OCI-LY7 (cell line): ENCODE results near the gene STN1. TPM values are rescaled to one million over a fixed set of nuclear protein-coding genes. Genes with fewer than 3 reads are reported as not detected.

ENCODE experiments used
- BruUV-seq: library from RNA; stranded (reverse); fragments of 400-500 nt; replicated peaks from 2 replicates; lab custom pipeline; 2021; lab: Mats Ljungman, UMichigan
- CTCF ChIA-PET: fragments of 300-600 bp; sonication (Branson Sonifier 250); formaldehyde crosslinking; loops from one replicate; lab custom pipeline; 2022; ENCODE audit warnings: antibody characterized with exemption; ENCODE audit not compliant: unreplicated experiment; lab: Charles Lee
- POLR2A ChIA-PET: fragments of 300-600 bp; sonication (Branson Sonifier 250); formaldehyde crosslinking; loops from one replicate; lab custom pipeline; 2022; ENCODE audit warnings: antibody characterized with exemption; lab: Charles Lee
- DNase-seq: peaks from one replicate; pipeline ENCODE4 v3.0.0-alpha.2; 2015; ENCODE audit warnings: low spot score
- H2AFZ ChIP-seq: fragments of 200-600 bp; sonication (generic), shearing (Covaris generic); 2 replicates; pipeline ENCODE4 v1.6.1; 2014; ENCODE audit warnings: mild to moderate bottlenecking, antibody characterized with exemption, low read length, moderate library complexity
- H3K27ac ChIP-seq: fragments of 200-600 bp; sonication (generic); 2 replicates; pipeline ENCODE4 v1.5.1; 2014; ENCODE audit warnings: mixed run types, low read depth, mild to moderate bottlenecking, moderate library complexity, low read length, inconsistent platforms; ENCODE audit not compliant: poor library complexity, severe bottlenecking
- H3K36me3 ChIP-seq: fragments of 200-600 bp; sonication (generic); 2 replicates; pipeline ENCODE4 v1.6.1; 2014; ENCODE audit warnings: mild to moderate bottlenecking, antibody characterized with exemption, low read length, moderate library complexity, mixed read lengths; ENCODE audit not compliant: insufficient read depth
- H3K4me1 ChIP-seq: fragments of 200-600 bp; sonication (generic); 2 replicates; pipeline ENCODE4 v1.5.1; 2014; ENCODE audit warnings: mild to moderate bottlenecking, low read length; ENCODE audit not compliant: insufficient read depth, poor library complexity, severe bottlenecking
- H3K4me2 ChIP-seq: fragments of 200-600 bp; sonication (generic); 2 replicates; pipeline ENCODE4 v1.6.1; 2014; ENCODE audit warnings: mild to moderate bottlenecking, low read length
- H3K4me3 ChIP-seq: fragments of 200-600 bp; sonication (generic); 2 replicates; pipeline ENCODE4 v1.5.1; 2014; ENCODE audit warnings: mild to moderate bottlenecking, low read depth, low read length; ENCODE audit not compliant: poor library complexity, severe bottlenecking
- H3K79me2 ChIP-seq: fragments of 200-600 bp; sonication (generic); 2 replicates; pipeline ENCODE4 v1.6.1; 2016; ENCODE audit warnings: low read depth, mild to moderate bottlenecking, low read length, moderate library complexity, mixed read lengths; ENCODE audit not compliant: insufficient read depth
- H3K9me2 ChIP-seq: fragments of 200-600 bp; sonication (generic); 2 replicates; pipeline ENCODE4 v1.6.1; 2016; ENCODE audit warnings: mild to moderate bottlenecking, low read length, mixed read lengths; ENCODE audit not compliant: insufficient read depth
- H3K9me3 ChIP-seq: fragments of 200-600 bp; sonication (generic); 2 replicates; pipeline ENCODE4 v1.6.1; 2014; ENCODE audit warnings: mild to moderate bottlenecking, mixed run types, low read length, mixed read lengths
- H4K20me1 ChIP-seq: fragments of 200-600 bp; sonication (generic); 2 replicates; pipeline ENCODE4 v1.6.1; 2014; ENCODE audit warnings: mild to moderate bottlenecking, antibody characterized with exemption, low read length, moderate library complexity, mixed read lengths; ENCODE audit not compliant: insufficient read depth
- EZH2phosphoT487 ChIP-seq: fragments of 200-600 bp; sonication (generic); IDR thresholded peaks from 2 replicates; pipeline ENCODE4 v1.6.1; 2018; ENCODE audit warnings: low read depth, borderline replicate concordance, mild to moderate bottlenecking, mixed run types, antibody characterized with exemption, low read length, moderate library complexity, mixed read lengths
- intact Hi-C: fragments of 100-400 bp; cut with micrococcal nuclease; formaldehyde crosslinking; loops from one replicate; pipeline ENCODE4 v1.10.0; 2022; ENCODE audit not compliant: unreplicated experiment
- total RNA-seq, 2 experiments: library from RNA; depleted of rRNA in 1 of 2; stranded (reverse); fragments of >200 nt in 1 of 2; shearing (Covaris generic) in 1 of 2; gene quantifications; 2 replicates each; pipeline ENCODE4 v1.2.3, GENCODE V29; 2014 to 2022
- TF ChIP-seq, protein P1 (sequence below): fragments of 200-600 bp; sonication (generic); conservative IDR thresholded peaks from 2 replicates; pipeline ENCODE4 v1.5.1; 2014; ENCODE audit warnings: mild to moderate bottlenecking, antibody characterized with exemption, low read length, moderate library complexity, mixed read lengths

STN1 gene
- total RNA-seq, 2 experiments from 2014 or later: 19.5 to 24.5 TPM

DNA sequence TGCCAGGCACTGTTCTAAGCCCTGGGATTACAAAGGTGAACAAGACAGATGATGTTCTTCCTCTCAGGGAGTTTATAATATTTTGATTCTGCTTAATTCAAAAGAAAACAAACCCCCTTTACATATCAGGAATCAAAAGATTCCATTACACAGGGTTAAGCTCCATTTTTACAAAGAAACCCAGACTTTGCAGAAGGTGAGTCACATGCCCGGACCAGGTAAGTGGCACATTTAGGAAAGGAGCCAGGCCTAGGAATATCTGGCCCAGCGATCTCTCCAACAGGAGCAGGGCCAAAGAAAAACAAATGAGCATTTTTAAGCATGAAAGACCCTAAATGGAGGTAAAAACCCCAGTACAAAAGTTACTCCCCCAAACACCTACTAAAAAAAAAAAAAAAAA, 1.1 kb downstream of the STN1 start:
- H3K27ac ChIP-seq: no peak overlapping the region
- intact Hi-C loops: loop anchor here (10.0 kb wide), 1 partner anchor 428 kb away; no protein-coding TSS in a partner anchor
- POLR2A ChIA-PET: interaction anchor here (0.6 to 1.7 kb wide), 7 partner anchors 49 to 529 kb away, joined by 3 to 11 read pairs (median 5); partner anchors contain the start of gene SFR1

DNA sequence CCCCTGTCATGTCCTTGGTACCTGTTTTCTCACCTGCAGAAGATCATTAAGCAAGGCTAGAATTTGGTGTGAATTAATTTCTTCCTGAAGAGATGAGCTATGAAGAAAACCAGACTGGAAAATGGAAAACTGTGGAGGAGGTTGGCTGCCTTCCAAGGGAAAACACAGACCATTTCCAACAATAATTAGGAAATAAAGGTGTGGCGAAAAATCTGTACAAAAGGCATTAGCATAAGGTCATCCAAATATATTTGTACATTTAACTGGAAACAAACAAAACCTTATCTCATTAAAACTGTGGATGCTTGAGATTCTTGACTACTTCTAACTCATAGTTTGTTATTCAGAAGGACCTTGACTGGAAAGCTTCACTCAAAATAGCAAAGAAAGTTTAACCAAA, 1.7 kb downstream of the STN1 start:
- ChIA-PET CTCF (interaction anchor here (1.2 kb wide), 1 partner anchor 54 kb away, joined by 3 read pairs; no protein-coding TSS in a partner anchor), POLR2A (interaction anchor here (0.6 to 1.7 kb wide), 2 partner anchors 206 to 207 kb away, joined by 3 to 6 read pairs; partner anchors contain the start of gene SFR1)
- intact Hi-C loops: loop anchor here (10.0 kb wide), 1 partner anchor 429 kb away; no protein-coding TSS in a partner anchor
- Histone ChIP-seq H3K4me3 (peak overlapping the region; percentile 75), H3K4me1 (peaks cover 31% of the 10 kb centered on the region), H4K20me1 (no peaks in the 10 kb centered on the region), H3K4me2 (peak overlapping the region; percentile 99), H2AFZ (no peak overlapping the region), H3K79me2 (peaks cover 15% of the 10 kb centered on the region; the same call in 1 of the 2 replicates), H3K27ac (no peak overlapping the region), H3K36me3 (peaks cover 18% of the 10 kb centered on the region), H3K9me2 (no peaks in the 10 kb centered on the region), H3K9me3 (peaks cover 15% of the 10 kb centered on the region)
- TF ChIP-seq EZH2phosphoT487: no peak
- TF ChIP-seq, protein P1, sequence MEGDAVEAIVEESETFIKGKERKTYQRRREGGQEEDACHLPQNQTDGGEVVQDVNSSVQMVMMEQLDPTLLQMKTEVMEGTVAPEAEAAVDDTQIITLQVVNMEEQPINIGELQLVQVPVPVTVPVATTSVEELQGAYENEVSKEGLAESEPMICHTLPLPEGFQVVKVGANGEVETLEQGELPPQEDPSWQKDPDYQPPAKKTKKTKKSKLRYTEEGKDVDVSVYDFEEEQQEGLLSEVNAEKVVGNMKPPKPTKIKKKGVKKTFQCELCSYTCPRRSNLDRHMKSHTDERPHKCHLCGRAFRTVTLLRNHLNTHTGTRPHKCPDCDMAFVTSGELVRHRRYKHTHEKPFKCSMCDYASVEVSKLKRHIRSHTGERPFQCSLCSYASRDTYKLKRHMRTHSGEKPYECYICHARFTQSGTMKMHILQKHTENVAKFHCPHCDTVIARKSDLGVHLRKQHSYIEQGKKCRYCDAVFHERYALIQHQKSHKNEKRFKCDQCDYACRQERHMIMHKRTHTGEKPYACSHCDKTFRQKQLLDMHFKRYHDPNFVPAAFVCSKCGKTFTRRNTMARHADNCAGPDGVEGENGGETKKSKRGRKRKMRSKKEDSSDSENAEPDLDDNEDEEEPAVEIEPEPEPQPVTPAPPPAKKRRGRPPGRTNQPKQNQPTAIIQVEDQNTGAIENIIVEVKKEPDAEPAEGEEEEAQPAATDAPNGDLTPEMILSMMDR: no peak
- no peak for DNase-seq
- BruUV-seq: no TSS peak

More for the DNA sequence above, 1.1 kb downstream of the STN1 start:
- Histone ChIP-seq H3K4me2 (peak overlapping the region; percentile 99), H3K36me3 (peaks cover 18% of the 10 kb centered on the region), H2AFZ (peak overlapping the region; percentile 75; the same call in 1 of the 2 replicates), H3K4me1 (peaks cover 28% of the 10 kb centered on the region), H3K9me3 (peaks cover 15% of the 10 kb centered on the region), H3K4me3 (peak overlapping the region; percentile 75), H3K9me2 (no peaks in the 10 kb centered on the region), H3K79me2 (peaks cover 15% of the 10 kb centered on the region; the same call in 1 of the 2 replicates), H4K20me1 (no peaks in the 10 kb centered on the region)
- TSS peak; percentile 82 for BruUV-seq
- TF ChIP-seq, protein P1: no peak
- no peak for TF ChIP-seq EZH2phosphoT487
- no peak for DNase-seq
- CTCF ChIA-PET: interaction anchor here (1.2 kb wide), 1 partner anchor 53 kb away, joined by 3 read pairs; no protein-coding TSS in a partner anchor

DNA sequence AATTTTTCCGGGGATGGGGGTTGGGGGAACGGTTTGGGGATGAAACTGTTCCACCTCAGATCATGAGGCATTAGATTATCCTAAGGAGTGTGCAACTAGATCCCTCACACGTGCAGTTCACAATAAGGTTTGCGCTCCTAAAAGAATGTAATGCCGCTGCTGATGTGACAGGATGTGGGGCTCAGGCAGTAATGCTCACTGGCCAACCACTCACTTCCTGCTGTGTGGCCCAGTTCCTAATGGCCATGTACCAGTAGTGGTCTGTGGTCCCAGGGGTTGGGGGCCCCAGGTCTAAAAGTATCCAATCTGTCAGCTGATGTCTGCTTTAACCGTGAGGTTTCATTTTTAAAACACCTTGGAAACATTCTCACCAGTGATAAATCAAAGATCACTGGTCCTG, 2.2 kb downstream of the STN1 start:
- H3K79me2 ChIP-seq: peaks cover 15% of the 10 kb centered on the region; the same call in 1 of the 2 replicates
- peaks cover 18% of the 10 kb centered on the region for H3K36me3 ChIP-seq
- no peaks in the 10 kb centered on the region for H4K20me1 ChIP-seq
- H3K27ac ChIP-seq: no peak overlapping the region
- TF ChIP-seq, protein P1: no peak
- TF ChIP-seq EZH2phosphoT487: no peak
- no peak overlapping the region for H2AFZ ChIP-seq
- H3K4me2 ChIP-seq: peak overlapping the region; percentile 99
- H3K9me2 ChIP-seq: no peaks in the 10 kb centered on the region
- peak overlapping the region; percentile 75 for H3K4me3 ChIP-seq
- peaks cover 15% of the 10 kb centered on the region for H3K9me3 ChIP-seq
- no peak for DNase-seq
- intact Hi-C loops: loop anchor here (10.0 kb wide), 1 partner anchor 429 kb away; no protein-coding TSS in a partner anchor
- POLR2A ChIA-PET: interaction anchor here (1.7 kb wide), 1 partner anchor 206 kb away, joined by 6 read pairs; the partner anchor contains the start of gene SFR1
- CTCF ChIA-PET: no interaction called here
- BruUV-seq: no TSS peak
- peaks cover 35% of the 10 kb centered on the region for H3K4me1 ChIP-seq
